Measurements from ENCODE around the gene PCDHA12.

DNA sequence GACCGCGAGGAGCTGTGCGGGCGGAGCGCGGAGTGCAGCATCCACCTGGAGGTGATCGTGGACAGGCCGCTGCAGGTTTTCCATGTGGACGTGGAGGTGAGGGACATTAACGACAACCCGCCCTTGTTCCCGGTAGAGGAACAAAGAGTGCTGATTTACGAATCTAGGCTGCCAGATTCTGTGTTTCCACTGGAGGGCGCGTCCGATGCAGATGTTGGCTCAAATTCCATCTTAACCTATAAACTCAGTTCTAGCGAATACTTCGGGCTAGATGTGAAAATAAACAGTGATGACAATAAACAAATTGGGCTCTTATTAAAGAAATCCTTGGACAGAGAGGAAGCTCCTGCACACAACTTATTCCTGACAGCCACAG is 46.8 kb upstream of the PCDHA12 start:
- TF ChIP-seq, protein P1, sequence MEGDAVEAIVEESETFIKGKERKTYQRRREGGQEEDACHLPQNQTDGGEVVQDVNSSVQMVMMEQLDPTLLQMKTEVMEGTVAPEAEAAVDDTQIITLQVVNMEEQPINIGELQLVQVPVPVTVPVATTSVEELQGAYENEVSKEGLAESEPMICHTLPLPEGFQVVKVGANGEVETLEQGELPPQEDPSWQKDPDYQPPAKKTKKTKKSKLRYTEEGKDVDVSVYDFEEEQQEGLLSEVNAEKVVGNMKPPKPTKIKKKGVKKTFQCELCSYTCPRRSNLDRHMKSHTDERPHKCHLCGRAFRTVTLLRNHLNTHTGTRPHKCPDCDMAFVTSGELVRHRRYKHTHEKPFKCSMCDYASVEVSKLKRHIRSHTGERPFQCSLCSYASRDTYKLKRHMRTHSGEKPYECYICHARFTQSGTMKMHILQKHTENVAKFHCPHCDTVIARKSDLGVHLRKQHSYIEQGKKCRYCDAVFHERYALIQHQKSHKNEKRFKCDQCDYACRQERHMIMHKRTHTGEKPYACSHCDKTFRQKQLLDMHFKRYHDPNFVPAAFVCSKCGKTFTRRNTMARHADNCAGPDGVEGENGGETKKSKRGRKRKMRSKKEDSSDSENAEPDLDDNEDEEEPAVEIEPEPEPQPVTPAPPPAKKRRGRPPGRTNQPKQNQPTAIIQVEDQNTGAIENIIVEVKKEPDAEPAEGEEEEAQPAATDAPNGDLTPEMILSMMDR (IDR thresholded peaks at IDR 0.05): no peak
- TF ChIP-seq POLR2A (IDR thresholded peaks at IDR 0.05): no peak
